GM11168 (cell line): ENCODE data around the gene TRIM33.

Experiments
- in situ Hi-C: fragments of 300-500 bp; cut with MboI; formaldehyde crosslinking; loops from one replicate; pipeline ENCODE4 v1.12.0; 2022; ENCODE audit warnings: low sequenced_read_pairs; ENCODE audit not compliant: unreplicated experiment

The TRIM33 gene

GRCh38 chr1:114511032-114511785 is at the start of gene TRIM33:
Gene TRIM33 (minus strand): TSS chr1:114511203. CDS start chr1:114511076, 127 bp downstream.
- in situ Hi-C loops: no loop called here

- in situ Hi-C loops: loop anchor here (5.0 kb wide), 1 partner anchor 207 kb away; no protein-coding TSS in a partner anchor
These were observed 48.4 kb upstream of the TRIM33 start for GRCh38 chr1:114559356-114559755.

- in situ Hi-C loops: loop anchor here (5.0 kb wide), 1 partner anchor 206 kb away; no protein-coding TSS in a partner anchor
These were observed 47.5 kb upstream of the TRIM33 start for GRCh38 chr1:114558544-114558943.

- in situ Hi-C loops: no loop called here
These were observed 43.6 kb upstream of the TRIM33 start for GRCh38 chr1:114554577-114554976.

- in situ Hi-C loops: no loop called here
These were observed 41.2 kb upstream of the TRIM33 start for GRCh38 chr1:114552106-114552639.

GRCh38 chr1:114551400-114551799 is 40.4 kb upstream of the TRIM33 start:
- in situ Hi-C loops: no loop called here

- in situ Hi-C loops: no loop called here
These were observed 39.3 kb upstream of the TRIM33 start for GRCh38 chr1:114550336-114550735.

GRCh38 chr1:114549137-114549536 is 38.1 kb upstream of the TRIM33 start:
- in situ Hi-C loops: no loop called here

GRCh38 chr1:114547076-114547475 is 36.1 kb upstream of the TRIM33 start:
- in situ Hi-C loops: no loop called here

- in situ Hi-C loops: no loop called here
These were observed 34.8 kb upstream of the TRIM33 start for GRCh38 chr1:114545796-114546195.

GRCh38 chr1:114545315-114545714 is 34.3 kb upstream of the TRIM33 start:
- in situ Hi-C loops: no loop called here

- in situ Hi-C loops: no loop called here
These were observed 29.8 kb upstream of the TRIM33 start for GRCh38 chr1:114540821-114541220.

- in situ Hi-C loops: no loop called here
These were observed 29.3 kb upstream of the TRIM33 start for GRCh38 chr1:114540272-114540671.

- in situ Hi-C loops: no loop called here
These were observed 25.0 kb upstream of the TRIM33 start for GRCh38 chr1:114536043-114536442.

- in situ Hi-C loops: no loop called here
These were observed 24.4 kb upstream of the TRIM33 start for GRCh38 chr1:114535401-114535800.

- in situ Hi-C loops: no loop called here
These were observed 20.1 kb upstream of the TRIM33 start for GRCh38 chr1:114531094-114531493.

GRCh38 chr1:114530224-114530623 is 19.2 kb upstream of the TRIM33 start:
- in situ Hi-C loops: no loop called here

GRCh38 chr1:114524944-114525343 is 13.9 kb upstream of the TRIM33 start:
- in situ Hi-C loops: no loop called here

GRCh38 chr1:114522264-114522575 is 11.2 kb upstream of the TRIM33 start:
- in situ Hi-C loops: no loop called here

- in situ Hi-C loops: no loop called here
These were observed 10.6 kb upstream of the TRIM33 start for GRCh38 chr1:114521396-114522263.

GRCh38 chr1:114517348-114517747 is 6.3 kb upstream of the TRIM33 start:
- in situ Hi-C loops: no loop called here
